IgD-negative memory B cell (primary cell): ENCODE results near the gene GHRH. TPM values are rescaled to one million over a fixed set of nuclear protein-coding genes. Genes with fewer than 3 reads are reported as not detected.

Experiments
- H3K27ac Mint-ChIP-seq, 3 donors: one replicate each; pipeline ENCODE4 v1.8.0; 2020 to 2022; ENCODE audit warnings: mild to moderate bottlenecking in 3 of 3, mixed read lengths in 3 of 3, moderate library complexity in 1 of 3
- H3K27me3 Mint-ChIP-seq: one replicate; pipeline ENCODE4 v1.8.0; 2021; ENCODE audit warnings: mixed read lengths
- H3K36me3 Mint-ChIP-seq: one replicate; pipeline ENCODE4 v1.8.0; 2020; ENCODE audit warnings: mild to moderate bottlenecking, mixed read lengths
- H3K4me1 Mint-ChIP-seq, 3 donors: one replicate each; pipeline ENCODE4 v1.8.0; 2020 to 2022; ENCODE audit warnings: mixed read lengths in 3 of 3, mild to moderate bottlenecking in 1 of 3
- H3K4me3 Mint-ChIP-seq, 4 donors: one replicate each; pipeline ENCODE4 v1.8.0; 2020 to 2022; ENCODE audit warnings: mild to moderate bottlenecking in 4 of 4, mixed read lengths in 4 of 4, moderate library complexity in 3 of 4
- H3K9me3 Mint-ChIP-seq, 3 donors: one replicate each; pipeline ENCODE4 v1.8.0; 2020 to 2021; ENCODE audit warnings: mixed read lengths in 3 of 3, mild to moderate bottlenecking in 1 of 3
- polyA plus RNA-seq: library from polyadenylated mRNA; unstranded; fragments of 300-500 nt; fragmentation: Illumina TruSeq; gene quantifications from one replicate; pipeline ENCODE4 v1.2.3, GENCODE V29; 2021

The GHRH gene
- polyA plus RNA-seq, 1 donor from 2014 or later: not detected

DNA sequence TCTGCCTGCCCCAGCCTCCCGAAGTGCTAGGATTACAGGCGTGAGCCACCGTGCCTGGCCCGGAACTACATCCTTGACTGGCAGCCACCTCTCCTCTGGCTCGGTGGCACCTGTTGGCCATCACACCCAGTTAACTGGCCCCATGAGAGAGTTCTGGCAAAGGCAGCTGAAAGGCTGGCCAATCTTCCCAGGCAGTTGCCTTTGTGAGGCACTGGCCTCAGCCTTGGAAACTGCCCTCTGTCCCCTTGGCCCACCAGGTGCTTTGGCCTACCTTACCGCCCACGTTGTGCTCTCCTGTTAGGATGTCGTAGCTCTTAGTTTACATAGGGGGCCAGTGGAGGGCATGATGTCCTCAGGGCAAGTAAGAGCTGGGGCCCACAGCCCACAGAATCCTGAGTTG lies 18.2 kb upstream of the GHRH start:
- no peak overlapping the region for H3K4me3 Mint-ChIP-seq
- no peak overlapping the region for H3K27ac Mint-ChIP-seq
- no peaks in the 10 kb centered on the region for H3K9me3 Mint-ChIP-seq
- peaks cover 2% of the 10 kb centered on the region for H3K27me3 Mint-ChIP-seq
- H3K4me1 Mint-ChIP-seq: peaks cover 14 to 16% (median 15%) of the 10 kb centered on the region in 3 donors
- no peaks in the 10 kb centered on the region for H3K36me3 Mint-ChIP-seq

GRCh38 chr20:37278966-37279590 lies 17.5 kb upstream of the GHRH start:
- H3K4me3 Mint-ChIP-seq: peak overlapping the region in 1 of 4 donors; percentile 23
- no peaks in the 10 kb centered on the region for H3K9me3 Mint-ChIP-seq
- H3K36me3 Mint-ChIP-seq: no peaks in the 10 kb centered on the region
- H3K4me1 Mint-ChIP-seq: peaks cover 19 to 20% (median 19%) of the 10 kb centered on the region in 3 donors
- peaks cover 2% of the 10 kb centered on the region for H3K27me3 Mint-ChIP-seq
- H3K27ac Mint-ChIP-seq: no peak overlapping the region

DNA sequence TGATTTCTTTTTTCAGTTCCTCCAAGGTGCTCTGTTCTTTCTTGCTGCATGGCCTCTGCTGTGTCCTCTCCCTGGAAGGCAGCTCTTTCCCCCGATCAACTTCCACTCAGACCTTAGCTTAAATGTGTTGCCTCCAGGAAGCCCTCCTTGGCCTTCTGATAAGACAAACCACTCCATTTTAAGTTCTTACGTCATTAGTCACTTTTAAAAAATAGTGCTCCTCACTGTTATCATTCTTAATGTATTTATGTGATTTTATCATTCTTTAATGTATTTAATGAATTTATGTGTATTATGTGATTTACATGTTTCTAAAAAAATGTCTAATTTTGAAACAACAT lies 15.6 kb upstream of the GHRH start:
- no peaks in the 10 kb centered on the region for H3K36me3 Mint-ChIP-seq
- H3K27ac Mint-ChIP-seq: peak overlapping the region in 2 of 3 donors; percentile 57 to 60
- peak overlapping the region in 2 of 4 donors; percentile 11 to 86 for H3K4me3 Mint-ChIP-seq
- H3K4me1 Mint-ChIP-seq: peaks cover 24 to 29% (median 27%) of the 10 kb centered on the region in 3 donors
- H3K27me3 Mint-ChIP-seq: no peaks in the 10 kb centered on the region
- no peaks in the 10 kb centered on the region for H3K9me3 Mint-ChIP-seq

GRCh38 chr20:37276494-37277252 lies 15.1 kb upstream of the GHRH start:
- H3K4me3 Mint-ChIP-seq: peak overlapping the region in 3 of 4 donors; percentile 11 to 86 (median 65)
- no peaks in the 10 kb centered on the region for H3K9me3 Mint-ChIP-seq
- H3K36me3 Mint-ChIP-seq: no peaks in the 10 kb centered on the region
- H3K27ac Mint-ChIP-seq: peak overlapping the region in 2 of 3 donors; percentile 57 to 60
- peaks cover 24 to 32% (median 27%) of the 10 kb centered on the region in 3 donors for H3K4me1 Mint-ChIP-seq
- no peaks in the 10 kb centered on the region for H3K27me3 Mint-ChIP-seq

- Mint-ChIP-seq H3K4me3 (peak overlapping the region in 1 of 4 donors; percentile 65), H3K36me3 (no peaks in the 10 kb centered on the region), H3K4me1 (peaks cover 33 to 44% (median 35%) of the 10 kb centered on the region in 3 donors), H3K27ac (peak overlapping the region in 2 of 3 donors; percentile 13 to 71), H3K27me3 (no peaks in the 10 kb centered on the region), H3K9me3 (no peaks in the 10 kb centered on the region)
Observed at GRCh38 chr20:37274851-37275524, 13.4 kb upstream of the GHRH start.

GRCh38 chr20:37273988-37274387 lies 12.4 kb upstream of the GHRH start:
- H3K27me3 Mint-ChIP-seq: no peaks in the 10 kb centered on the region
- no peak overlapping the region for H3K4me3 Mint-ChIP-seq
- H3K27ac Mint-ChIP-seq: no peak overlapping the region
- H3K36me3 Mint-ChIP-seq: no peaks in the 10 kb centered on the region
- peaks cover 36 to 50% (median 38%) of the 10 kb centered on the region in 3 donors for H3K4me1 Mint-ChIP-seq
- no peaks in the 10 kb centered on the region for H3K9me3 Mint-ChIP-seq

DNA sequence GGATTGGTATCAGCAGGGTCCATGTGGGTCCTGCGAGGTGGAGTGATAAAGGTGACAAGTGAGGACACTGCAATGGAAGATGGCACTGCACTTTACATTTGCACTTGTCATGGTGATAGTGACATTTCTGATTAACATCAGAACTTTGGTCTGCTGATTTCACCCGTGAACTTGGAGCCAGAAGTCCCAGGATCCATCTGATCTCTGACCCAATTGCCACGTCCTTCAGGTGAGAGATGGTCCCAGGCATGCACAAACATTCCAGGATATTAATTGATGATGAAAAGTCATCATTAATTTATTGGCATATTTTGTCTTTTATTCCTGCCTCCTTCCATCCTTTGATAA lies 9.8 kb upstream of the GHRH start:
- Mint-ChIP-seq H3K4me1 (peaks cover 27 to 47% (median 30%) of the 10 kb centered on the region in 3 donors), H3K36me3 (no peaks in the 10 kb centered on the region), H3K4me3 (no peak overlapping the region), H3K9me3 (no peaks in the 10 kb centered on the region), H3K27ac (no peak overlapping the region), H3K27me3 (no peaks in the 10 kb centered on the region)

- H3K9me3 Mint-ChIP-seq: no peaks in the 10 kb centered on the region
- H3K27ac Mint-ChIP-seq: peak overlapping the region in 2 of 3 donors; percentile 66 to 81
- no peaks in the 10 kb centered on the region for H3K36me3 Mint-ChIP-seq
- no peaks in the 10 kb centered on the region for H3K27me3 Mint-ChIP-seq
- H3K4me1 Mint-ChIP-seq: peaks cover 27 to 47% (median 30%) of the 10 kb centered on the region in 3 donors
- H3K4me3 Mint-ChIP-seq: peak overlapping the region in 1 of 4 donors; percentile 17
Observed at GRCh38 chr20:37270576-37271420, 9.2 kb upstream of the GHRH start.

- Mint-ChIP-seq H3K27me3 (no peaks in the 10 kb centered on the region), H3K9me3 (no peaks in the 10 kb centered on the region), H3K36me3 (no peaks in the 10 kb centered on the region), H3K4me3 (no peak overlapping the region), H3K4me1 (peaks cover 16 to 37% (median 18%) of the 10 kb centered on the region in 3 donors), H3K27ac (no peak overlapping the region)
Observed at GRCh38 chr20:37267667-37268313, 6.2 kb upstream of the GHRH start.

DNA sequence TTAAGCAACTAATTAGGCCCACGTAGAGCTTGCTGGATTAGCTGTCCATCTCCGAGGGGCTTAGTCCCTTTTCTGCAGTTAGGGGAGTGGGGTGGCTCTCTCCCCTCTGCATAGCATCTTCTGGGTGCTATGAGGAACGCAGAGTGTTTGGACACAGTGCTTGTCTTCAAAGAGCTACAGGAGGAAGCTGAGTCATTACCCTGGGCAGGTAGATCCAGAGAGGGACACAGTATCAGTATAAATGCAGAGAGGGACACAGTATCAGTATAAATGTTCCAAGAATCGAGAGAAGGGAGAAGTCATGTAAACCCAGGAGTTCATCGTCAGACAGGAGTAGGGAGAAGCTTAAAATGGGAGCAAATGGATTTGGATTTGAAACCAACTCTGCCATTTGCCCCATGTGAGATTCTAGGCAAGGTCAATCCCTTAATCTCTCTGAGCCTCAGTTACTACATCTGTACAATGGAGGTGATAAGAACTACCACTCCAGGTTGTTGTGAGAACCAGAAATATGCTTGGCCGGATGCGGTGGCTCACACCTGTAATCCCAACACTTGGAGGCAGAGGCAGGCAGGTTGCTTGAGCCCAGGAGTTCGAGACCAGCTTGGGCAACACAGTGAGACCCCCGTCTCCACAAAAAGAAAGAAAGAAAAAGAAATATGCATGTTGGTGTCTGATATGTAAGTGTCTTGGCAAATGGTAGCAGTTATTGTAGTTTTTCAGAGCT lies 5.5 kb upstream of the GHRH start:
- Mint-ChIP-seq H3K27me3 (no peaks in the 10 kb centered on the region), H3K4me1 (peaks cover 16 to 34% (median 17%) of the 10 kb centered on the region in 3 donors), H3K9me3 (no peaks in the 10 kb centered on the region), H3K27ac (no peak overlapping the region), H3K36me3 (no peaks in the 10 kb centered on the region), H3K4me3 (no peak overlapping the region)

GRCh38 chr20:37265152-37265551 lies 3.5 kb upstream of the GHRH start:
- Mint-ChIP-seq H3K9me3 (no peaks in the 10 kb centered on the region), H3K4me1 (peaks cover 7 to 19% (median 10%) of the 10 kb centered on the region in 3 donors), H3K36me3 (no peaks in the 10 kb centered on the region), H3K27me3 (no peaks in the 10 kb centered on the region), H3K27ac (no peak overlapping the region), H3K4me3 (peak overlapping the region in 1 of 4 donors; percentile 79)

GRCh38 chr20:37263686-37264085 lies 2.1 kb upstream of the GHRH start:
- Mint-ChIP-seq H3K4me1 (peaks cover 2 to 13% (median 6%) of the 10 kb centered on the region in 3 donors), H3K27ac (no peak overlapping the region)

DNA sequence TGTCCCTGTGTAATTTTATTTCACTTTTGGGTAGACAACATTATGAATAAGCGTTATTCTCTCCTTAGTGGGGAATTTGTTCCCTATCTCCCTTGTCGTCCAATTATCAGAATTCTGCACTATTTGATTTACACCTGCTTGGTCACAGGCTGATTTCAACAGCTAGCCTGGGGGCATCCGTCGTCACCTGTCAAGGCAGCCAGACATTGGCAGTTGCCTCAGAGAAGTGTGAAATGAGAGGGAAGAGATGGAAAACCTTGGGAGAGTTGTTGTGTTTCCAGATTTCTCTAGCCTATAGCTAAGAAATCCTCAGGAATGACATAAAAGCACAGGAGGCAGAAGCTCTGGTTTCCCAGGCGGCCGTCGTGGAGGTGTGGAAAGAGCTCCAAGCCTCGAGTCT lies 891 bp upstream of the GHRH start:
- no peak overlapping the region for H3K27ac Mint-ChIP-seq
- H3K36me3 Mint-ChIP-seq: no peaks in the 10 kb centered on the region
- H3K4me3 Mint-ChIP-seq: no peak overlapping the region
- peaks cover 2 to 13% (median 6%) of the 10 kb centered on the region in 3 donors for H3K4me1 Mint-ChIP-seq
- no peaks in the 10 kb centered on the region for H3K9me3 Mint-ChIP-seq
- H3K27me3 Mint-ChIP-seq: peaks cover 2% of the 10 kb centered on the region

More at GRCh38 chr20:37263686-37264085, 2.1 kb upstream of the GHRH start:
- H3K4me3 Mint-ChIP-seq: no peak overlapping the region
- no peaks in the 10 kb centered on the region for H3K9me3 Mint-ChIP-seq
- H3K36me3 Mint-ChIP-seq: no peaks in the 10 kb centered on the region
- H3K27me3 Mint-ChIP-seq: no peaks in the 10 kb centered on the region

DNA sequence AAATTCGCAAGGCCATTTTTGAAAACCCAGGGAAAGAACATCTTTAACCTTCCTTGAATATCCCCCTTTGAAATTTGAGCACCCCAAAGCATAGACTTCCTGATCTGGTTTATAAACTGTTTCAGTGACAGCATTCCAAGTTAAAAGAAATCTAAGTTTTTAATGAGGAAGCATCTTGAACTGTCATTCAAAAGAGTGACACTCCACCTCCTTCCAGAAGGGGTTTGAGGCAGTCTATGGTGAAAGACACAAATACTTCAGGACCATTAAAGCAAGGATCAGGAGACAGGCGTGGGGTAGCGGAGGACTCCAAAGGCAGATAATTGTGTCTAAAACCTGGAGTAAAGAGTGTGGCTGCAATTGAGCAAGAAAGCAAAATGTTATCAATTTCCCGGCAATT lies 691 bp downstream of the GHRH start:
- Mint-ChIP-seq H3K4me3 (peak overlapping the region in 1 of 4 donors; percentile 24), H3K27me3 (peaks cover 2% of the 10 kb centered on the region), H3K4me1 (peaks cover 2 to 6% (median 6%) of the 10 kb centered on the region in 3 donors), H3K36me3 (peaks cover 1% of the 10 kb centered on the region), H3K9me3 (no peaks in the 10 kb centered on the region), H3K27ac (no peak overlapping the region)
